ENCODE measurements around the gene AZIN2. TPM values are rescaled to one million over a fixed set of nuclear protein-coding genes. Genes with fewer than 3 reads are reported as not detected.
A peak's percentile ranks its signal among the peaks of the same experiment; 100 is the strongest.
"Not testable (repeated sequence)": the region's sequence is repeated elsewhere in the genome, so short reads cannot be mapped to it uniquely, and the experiment has no call there.

The AZIN2 gene
- total RNA-seq, 1 donor from 2014 or later = 5.7 TPM

- Histone ChIP-seq H3K9me3 (ENCODE audit: control insufficient read depth in 3 of 3, low read length in 3 of 3) (no peaks in the 10 kb centered on the region), H3K4me1 (ENCODE audit: control insufficient read depth in 3 of 3, insufficient read depth in 3 of 3, low read length in 3 of 3) (peaks cover 21 to 51% (median 46%) of the 10 kb centered on the region in 3 donors), H3K27ac (ENCODE audit: low read depth, low read length) (no peak overlapping the region), H3K27me3 (ENCODE audit: control insufficient read depth in 3 of 3, insufficient read depth in 3 of 3, low read length in 3 of 3) (no peaks in the 10 kb centered on the region), H3K36me3 (ENCODE audit: control insufficient read depth in 3 of 3, insufficient read depth in 3 of 3, low read length in 3 of 3) (peaks cover 0 to 2% (median 0%) of the 10 kb centered on the region in 3 donors), H3K4me3 (ENCODE audit: low read length in 3 of 3) (no peak overlapping the region), H3K9ac (ENCODE audit: low read depth in 1 of 3, low read length in 3 of 3) (no peak overlapping the region)
Measured at GRCh38 chr1:33131191-33131590, 50.2 kb downstream of the AZIN2 start.

GRCh38 chr1:33132549-33132948, 51.6 kb downstream of the AZIN2 start:
- Histone ChIP-seq H3K4me1 (ENCODE audit: control insufficient read depth in 3 of 3, insufficient read depth in 3 of 3, low read length in 3 of 3) (peaks cover 17 to 44% (median 40%) of the 10 kb centered on the region in 3 donors), H3K27me3 (ENCODE audit: control insufficient read depth in 3 of 3, insufficient read depth in 3 of 3, low read length in 3 of 3) (no peaks in the 10 kb centered on the region), H3K9ac (ENCODE audit: low read depth in 1 of 3, low read length in 3 of 3) (no peak overlapping the region), H3K9me3 (ENCODE audit: control insufficient read depth in 3 of 3, low read length in 3 of 3) (no peaks in the 10 kb centered on the region), H3K36me3 (ENCODE audit: control insufficient read depth in 3 of 3, insufficient read depth in 3 of 3, low read length in 3 of 3) (peaks cover 0 to 2% (median 0%) of the 10 kb centered on the region in 3 donors), H3K27ac (ENCODE audit: low read depth, low read length) (no peak overlapping the region), H3K4me3 (ENCODE audit: low read length in 3 of 3) (no peak overlapping the region)

GRCh38 chr1:33133478-33134105, 52.6 kb downstream of the AZIN2 start:
- Histone ChIP-seq H3K27me3 (ENCODE audit: control insufficient read depth in 3 of 3, insufficient read depth in 3 of 3, low read length in 3 of 3) (no peaks in the 10 kb centered on the region), H3K27ac (ENCODE audit: low read depth, low read length) (no peak overlapping the region), H3K4me1 (ENCODE audit: control insufficient read depth in 3 of 3, insufficient read depth in 3 of 3, low read length in 3 of 3) (peaks cover 7 to 38% (median 36%) of the 10 kb centered on the region in 3 donors), H3K36me3 (ENCODE audit: control insufficient read depth in 3 of 3, insufficient read depth in 3 of 3, low read length in 3 of 3) (peaks cover 0 to 2% (median 0%) of the 10 kb centered on the region in 3 donors), H3K9me3 (ENCODE audit: control insufficient read depth in 3 of 3, low read length in 3 of 3) (no peaks in the 10 kb centered on the region), H3K4me3 (ENCODE audit: low read length in 3 of 3) (peak overlapping the region in 1 of 3 donors; percentile 22), H3K9ac (ENCODE audit: low read depth in 1 of 3, low read length in 3 of 3) (peak overlapping the region in 1 of 3 donors; percentile 8)

- not testable (repeated sequence) for H3K9ac ChIP-seq (ENCODE audit: low read depth in 1 of 3, low read length in 3 of 3); H3K27me3 ChIP-seq (ENCODE audit: control insufficient read depth in 3 of 3, insufficient read depth in 3 of 3, low read length in 3 of 3); H3K4me3 ChIP-seq (ENCODE audit: low read length in 3 of 3); H3K36me3 ChIP-seq (ENCODE audit: control insufficient read depth in 3 of 3, insufficient read depth in 3 of 3, low read length in 3 of 3); H3K9me3 ChIP-seq (ENCODE audit: control insufficient read depth in 3 of 3, low read length in 3 of 3); H3K27ac ChIP-seq (ENCODE audit: low read depth, low read length)
- H3K4me1 ChIP-seq (ENCODE audit: control insufficient read depth in 3 of 3, insufficient read depth in 3 of 3, low read length in 3 of 3) = peaks cover 7 to 26% (median 22%) of the 10 kb centered on the region in 3 donors
Measured at GRCh38 chr1:33136041-33136440, 55.1 kb downstream of the AZIN2 start.

GRCh38 chr1:33137800-33138199, 56.8 kb downstream of the AZIN2 start:
- no peak overlapping the region for H3K4me3 ChIP-seq (ENCODE audit: low read length in 3 of 3)
- H3K9ac ChIP-seq (ENCODE audit: low read depth in 1 of 3, low read length in 3 of 3) = peak overlapping the region in 1 of 3 donors; percentile 3
- no peaks in the 10 kb centered on the region for H3K9me3 ChIP-seq (ENCODE audit: control insufficient read depth in 3 of 3, low read length in 3 of 3)
- H3K27me3 ChIP-seq (ENCODE audit: control insufficient read depth in 3 of 3, insufficient read depth in 3 of 3, low read length in 3 of 3) = no peaks in the 10 kb centered on the region
- H3K4me1 ChIP-seq (ENCODE audit: control insufficient read depth in 3 of 3, insufficient read depth in 3 of 3, low read length in 3 of 3) = peaks cover 9 to 26% (median 13%) of the 10 kb centered on the region in 3 donors
- H3K27ac ChIP-seq (ENCODE audit: low read depth, low read length) = no peak overlapping the region
- H3K36me3 ChIP-seq (ENCODE audit: control insufficient read depth in 3 of 3, insufficient read depth in 3 of 3, low read length in 3 of 3) = peaks cover 0 to 2% (median 0%) of the 10 kb centered on the region in 3 donors

GRCh38 chr1:33140153-33141149, 59.5 kb downstream of the AZIN2 start:
- Histone ChIP-seq H3K9ac (ENCODE audit: low read depth in 1 of 3, low read length in 3 of 3) (no peak overlapping the region), H3K36me3 (ENCODE audit: control insufficient read depth in 3 of 3, insufficient read depth in 3 of 3, low read length in 3 of 3) (no peaks in the 10 kb centered on the region), H3K27ac (ENCODE audit: low read depth, low read length) (no peak overlapping the region), H3K4me3 (ENCODE audit: low read length in 3 of 3) (no peak overlapping the region), H3K4me1 (ENCODE audit: control insufficient read depth in 3 of 3, insufficient read depth in 3 of 3, low read length in 3 of 3) (peaks cover 3 to 17% (median 8%) of the 10 kb centered on the region in 3 donors), H3K27me3 (ENCODE audit: control insufficient read depth in 3 of 3, insufficient read depth in 3 of 3, low read length in 3 of 3) (no peaks in the 10 kb centered on the region), H3K9me3 (ENCODE audit: control insufficient read depth in 3 of 3, low read length in 3 of 3) (no peaks in the 10 kb centered on the region)

- Histone ChIP-seq H3K27ac (ENCODE audit: low read depth, low read length) (no peak overlapping the region), H3K9ac (ENCODE audit: low read depth in 1 of 3, low read length in 3 of 3) (no peak overlapping the region), H3K36me3 (ENCODE audit: control insufficient read depth in 3 of 3, insufficient read depth in 3 of 3, low read length in 3 of 3) (peaks cover 0 to 2% (median under 1%) of the 10 kb centered on the region in 3 donors), H3K27me3 (ENCODE audit: control insufficient read depth in 3 of 3, insufficient read depth in 3 of 3, low read length in 3 of 3) (no peaks in the 10 kb centered on the region), H3K4me1 (ENCODE audit: control insufficient read depth in 3 of 3, insufficient read depth in 3 of 3, low read length in 3 of 3) (peaks cover 3 to 16% (median 8%) of the 10 kb centered on the region in 3 donors), H3K9me3 (ENCODE audit: control insufficient read depth in 3 of 3, low read length in 3 of 3) (no peaks in the 10 kb centered on the region), H3K4me3 (ENCODE audit: low read length in 3 of 3) (no peak overlapping the region)
Measured at GRCh38 chr1:33141216-33141615, 60.3 kb downstream of the AZIN2 start.

GRCh38 chr1:33141781-33142180, 60.8 kb downstream of the AZIN2 start:
- peak overlapping the region; percentile 25 for H3K27ac ChIP-seq (ENCODE audit: low read depth, low read length)
- H3K9me3 ChIP-seq (ENCODE audit: control insufficient read depth in 3 of 3, low read length in 3 of 3) = no peaks in the 10 kb centered on the region
- peaks cover 4 to 6% (median 6%) of the 10 kb centered on the region in 3 donors for H3K36me3 ChIP-seq (ENCODE audit: control insufficient read depth in 3 of 3, insufficient read depth in 3 of 3, low read length in 3 of 3)
- H3K9ac ChIP-seq (ENCODE audit: low read depth in 1 of 3, low read length in 3 of 3) = peak overlapping the region in 1 of 3 donors; percentile 40
- H3K4me3 ChIP-seq (ENCODE audit: low read length in 3 of 3) = no peak overlapping the region
- no peaks in the 10 kb centered on the region for H3K27me3 ChIP-seq (ENCODE audit: control insufficient read depth in 3 of 3, insufficient read depth in 3 of 3, low read length in 3 of 3)
- peaks cover 3 to 16% (median 8%) of the 10 kb centered on the region in 3 donors for H3K4me1 ChIP-seq (ENCODE audit: control insufficient read depth in 3 of 3, insufficient read depth in 3 of 3, low read length in 3 of 3)

GRCh38 chr1:33142483-33143064, 61.6 kb downstream of the AZIN2 start:
- no peaks in the 10 kb centered on the region for H3K9me3 ChIP-seq (ENCODE audit: control insufficient read depth in 3 of 3, low read length in 3 of 3)
- H3K36me3 ChIP-seq (ENCODE audit: control insufficient read depth in 3 of 3, insufficient read depth in 3 of 3, low read length in 3 of 3) = peaks cover 11 to 14% (median 13%) of the 10 kb centered on the region in 3 donors
- peaks cover 3 to 16% (median 8%) of the 10 kb centered on the region in 3 donors for H3K4me1 ChIP-seq (ENCODE audit: control insufficient read depth in 3 of 3, insufficient read depth in 3 of 3, low read length in 3 of 3)
- peak overlapping the region in 1 of 3 donors; percentile 35 for H3K9ac ChIP-seq (ENCODE audit: low read depth in 1 of 3, low read length in 3 of 3)
- H3K27me3 ChIP-seq (ENCODE audit: control insufficient read depth in 3 of 3, insufficient read depth in 3 of 3, low read length in 3 of 3) = no peaks in the 10 kb centered on the region
- H3K27ac ChIP-seq (ENCODE audit: low read depth, low read length) = peak overlapping the region; percentile 40
- H3K4me3 ChIP-seq (ENCODE audit: low read length in 3 of 3) = no peak overlapping the region

Data from skeletal muscle tissue (tissue), 4 donors.